Astrocyte of the cerebellum (primary cell): Measurements from ENCODE around the gene ZFP69B.

Experiments
- DNase-seq: peaks from one replicate; pipeline ENCODE4 v3.0.0-alpha.2; 2011; ENCODE audit warnings: low read depth
- H3K4me3 ChIP-seq: 2 replicates; pipeline ENCODE4 v1.5.1; 2011; ENCODE audit warnings: mild to moderate bottlenecking, low read depth, low read length, moderate library complexity
- in situ Hi-C: cut with HindIII; loops from 2 replicates; pipeline ENCODE4 v1.10.0; 2017; ENCODE audit warnings: low sequenced_read_pairs
- TF ChIP-seq, protein P1 (sequence below): IDR thresholded peaks from 2 replicates; pipeline ENCODE4 v1.5.1; 2012; ENCODE audit warnings: low read length, low read depth, moderate library complexity, mild to moderate bottlenecking; ENCODE audit errors: missing control alignments

The ZFP69B gene

DNA sequence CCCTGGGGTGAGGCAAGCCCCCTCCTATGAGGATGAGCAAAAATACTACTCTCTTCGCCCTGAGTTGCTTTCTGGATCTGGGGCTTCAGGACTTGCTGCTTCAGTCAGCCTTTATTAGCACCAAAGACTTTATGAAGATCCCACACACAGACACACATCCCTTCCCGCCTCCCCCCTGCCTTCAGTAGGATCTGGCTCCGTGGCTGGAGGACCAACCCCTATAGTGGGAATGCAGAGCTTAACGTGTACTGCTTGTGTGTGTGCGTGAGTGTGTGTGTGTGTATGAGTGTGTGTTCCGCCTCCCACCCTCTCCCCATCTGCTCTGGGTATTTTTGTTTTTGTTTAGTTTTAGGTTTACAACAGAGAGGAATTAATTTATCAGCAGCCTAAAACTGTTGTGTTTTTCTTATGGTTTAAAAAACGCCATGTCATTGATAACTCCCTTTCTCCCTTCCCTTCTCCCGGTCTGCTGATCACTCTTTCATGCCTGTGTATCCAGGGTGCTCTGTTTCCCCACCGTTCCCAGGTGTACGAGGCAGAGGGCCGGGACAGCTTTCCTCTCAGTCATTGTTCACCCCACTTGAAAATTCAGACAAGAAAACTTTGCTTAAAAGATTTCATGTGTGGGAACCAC is 27.5 kb upstream of the ZFP69B start:
- DNase-seq = no peak
- in situ Hi-C loops = no loop called here
- no peak overlapping the region for H3K4me3 ChIP-seq
- TF ChIP-seq, protein P1, sequence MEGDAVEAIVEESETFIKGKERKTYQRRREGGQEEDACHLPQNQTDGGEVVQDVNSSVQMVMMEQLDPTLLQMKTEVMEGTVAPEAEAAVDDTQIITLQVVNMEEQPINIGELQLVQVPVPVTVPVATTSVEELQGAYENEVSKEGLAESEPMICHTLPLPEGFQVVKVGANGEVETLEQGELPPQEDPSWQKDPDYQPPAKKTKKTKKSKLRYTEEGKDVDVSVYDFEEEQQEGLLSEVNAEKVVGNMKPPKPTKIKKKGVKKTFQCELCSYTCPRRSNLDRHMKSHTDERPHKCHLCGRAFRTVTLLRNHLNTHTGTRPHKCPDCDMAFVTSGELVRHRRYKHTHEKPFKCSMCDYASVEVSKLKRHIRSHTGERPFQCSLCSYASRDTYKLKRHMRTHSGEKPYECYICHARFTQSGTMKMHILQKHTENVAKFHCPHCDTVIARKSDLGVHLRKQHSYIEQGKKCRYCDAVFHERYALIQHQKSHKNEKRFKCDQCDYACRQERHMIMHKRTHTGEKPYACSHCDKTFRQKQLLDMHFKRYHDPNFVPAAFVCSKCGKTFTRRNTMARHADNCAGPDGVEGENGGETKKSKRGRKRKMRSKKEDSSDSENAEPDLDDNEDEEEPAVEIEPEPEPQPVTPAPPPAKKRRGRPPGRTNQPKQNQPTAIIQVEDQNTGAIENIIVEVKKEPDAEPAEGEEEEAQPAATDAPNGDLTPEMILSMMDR = no peak

DNA sequence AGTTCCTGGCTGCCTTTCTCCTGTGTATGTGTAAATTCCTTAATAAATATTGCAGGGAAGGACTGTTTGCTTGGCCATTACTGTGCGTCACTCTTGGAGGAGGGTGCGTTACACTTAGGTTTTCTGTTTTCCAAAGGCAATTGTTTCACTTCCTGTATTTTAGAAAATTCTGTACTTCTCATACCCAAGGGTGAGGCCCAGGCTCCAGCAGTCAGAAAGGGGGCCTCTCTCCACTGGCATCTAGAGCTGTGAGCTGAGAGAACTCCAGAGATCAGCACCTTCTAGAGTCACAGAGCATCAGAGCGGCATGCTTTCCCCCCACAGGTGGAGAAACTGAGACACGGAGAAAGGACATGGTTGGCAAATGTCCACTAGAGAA is 27.0 kb upstream of the ZFP69B start:
- H3K4me3 ChIP-seq = no peak overlapping the region
- in situ Hi-C loops = no loop called here
- no peak for DNase-seq
- TF ChIP-seq, protein P1 = no peak

DNA sequence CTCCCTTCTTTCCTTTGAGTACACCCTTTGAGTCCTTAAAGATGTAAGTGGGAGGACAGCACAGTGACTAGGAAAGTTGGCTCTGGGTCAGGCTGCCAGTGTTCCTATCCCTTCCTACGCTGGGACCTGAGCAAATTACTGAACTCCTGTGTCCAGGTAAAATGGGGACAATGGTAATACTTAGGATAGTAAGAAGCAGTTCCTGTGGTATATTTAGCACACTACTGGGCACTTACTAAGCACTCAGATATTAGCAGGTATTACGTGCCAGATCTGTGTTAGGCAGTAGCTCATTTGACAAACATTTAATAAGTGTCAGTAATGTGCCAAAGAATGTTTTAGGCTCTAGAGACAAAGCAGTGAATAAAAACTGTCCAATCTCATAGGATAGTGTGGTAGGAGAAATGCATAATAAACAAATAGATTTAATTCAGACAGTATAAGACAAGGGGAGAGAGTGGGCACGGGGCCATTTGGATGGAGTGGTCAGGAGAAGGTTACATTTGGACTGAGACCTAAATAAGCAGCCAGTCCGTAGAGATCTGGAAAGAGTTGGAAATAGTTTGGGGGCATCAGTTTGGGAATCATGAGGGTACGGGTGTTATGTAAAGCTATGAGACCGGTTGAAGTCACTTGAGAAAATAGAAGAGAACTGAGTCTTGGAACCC is 26.2 kb upstream of the ZFP69B start:
- no peak overlapping the region for H3K4me3 ChIP-seq
- DNase-seq = no peak
- in situ Hi-C loops = no loop called here
- TF ChIP-seq, protein P1 = no peak

DNA sequence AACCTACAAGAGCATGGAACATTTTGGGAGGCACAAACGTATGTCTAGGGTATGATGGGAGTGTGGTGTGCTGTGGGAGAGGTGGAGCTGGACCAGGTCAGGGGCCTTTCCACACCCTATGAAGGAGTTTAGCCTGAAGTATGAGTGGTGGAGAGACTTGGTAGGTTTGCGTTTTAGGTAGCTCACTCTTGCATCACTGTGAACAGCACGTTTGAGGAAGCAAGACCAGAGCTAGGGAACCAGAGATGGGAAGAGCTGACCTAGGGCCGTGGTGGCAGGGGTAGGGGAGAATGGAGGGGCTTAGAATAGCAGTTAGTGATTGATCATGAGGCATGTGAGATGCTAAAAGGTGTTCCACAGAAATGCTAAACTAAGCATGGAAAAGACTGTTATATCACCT is 25.1 kb upstream of the ZFP69B start:
- in situ Hi-C loops = no loop called here
- no peak for DNase-seq
- TF ChIP-seq, protein P1 = no peak
- no peak overlapping the region for H3K4me3 ChIP-seq

DNA sequence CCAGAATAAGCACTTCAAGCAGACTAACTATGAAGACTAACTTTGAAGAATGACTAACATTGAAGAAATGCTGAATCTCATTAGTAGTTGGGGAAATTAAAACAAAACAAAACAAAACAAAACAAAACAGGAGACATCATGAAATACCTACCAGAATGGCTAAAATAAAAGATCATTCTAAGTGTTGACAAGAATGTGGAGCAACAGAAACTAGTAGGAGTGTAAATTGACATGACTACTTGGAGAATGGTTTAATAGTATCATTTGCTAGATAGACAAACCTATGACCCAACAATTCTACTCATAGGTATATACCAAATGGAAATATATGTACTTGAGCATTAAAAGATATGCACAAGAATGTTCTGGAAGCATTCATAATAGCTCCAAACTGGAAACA is 18.9 kb upstream of the ZFP69B start:
- no peak overlapping the region for H3K4me3 ChIP-seq
- in situ Hi-C loops = no loop called here
- TF ChIP-seq, protein P1 = no peak
- DNase-seq = no peak

DNA sequence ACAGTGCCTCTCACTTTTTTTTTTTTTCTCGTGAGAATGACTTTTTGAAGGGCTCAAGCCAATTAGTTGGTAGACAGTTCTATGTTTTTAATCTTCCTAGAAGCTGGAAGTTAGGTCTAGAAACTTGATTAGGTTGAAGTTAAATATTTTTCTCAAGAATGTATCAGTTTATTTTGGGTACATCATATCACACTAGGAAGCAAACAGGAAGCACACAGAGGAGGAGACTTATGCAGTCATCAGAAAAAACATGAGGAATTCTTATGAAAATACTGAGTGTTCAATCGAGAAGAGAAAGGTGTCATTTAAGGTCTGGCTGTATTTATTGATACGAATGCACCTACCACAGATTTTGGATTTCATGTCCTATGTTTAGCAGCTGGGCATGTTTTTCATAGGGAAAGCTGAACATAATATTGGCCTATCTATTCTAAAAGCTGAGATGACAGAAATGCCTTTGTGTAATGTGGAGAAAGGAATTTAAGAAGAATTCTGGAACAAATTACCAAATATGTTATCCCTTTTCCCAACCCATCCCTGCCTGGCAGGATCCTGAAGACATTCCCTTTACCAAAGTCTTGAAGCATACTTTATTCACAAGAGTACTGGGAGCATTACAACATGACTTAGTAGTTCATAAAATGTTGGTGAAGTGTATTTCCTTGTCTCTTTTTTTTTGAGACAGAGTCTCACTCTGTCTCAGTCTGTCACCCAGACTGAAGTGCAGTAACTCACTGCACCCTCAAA is 17.5 kb upstream of the ZFP69B start:
- in situ Hi-C loops = no loop called here
- H3K4me3 ChIP-seq = no peak overlapping the region
- TF ChIP-seq, protein P1 = no peak
- DNase-seq = no peak
